Measurements from ENCODE around the gene TOMM7. TPM values are rescaled to one million over a fixed set of nuclear protein-coding genes. Genes with fewer than 3 reads are reported as not detected.

Gene TOMM7
- total and polyA plus RNA-seq, 9 of the 15 experiments (the other 6 are each of a cell fraction or from before 2014, with no cell fraction given): 283 to 1,717 (median 638) TPM

GRCh38 chr7:22819476-22819875, 3.2 kb downstream of the TOMM7 start (continued):
- TF ChIP-seq E4F1 (CRISPR knock-in tag; IDR thresholded peaks at IDR 0.05; ENCODE audit: borderline replicate concordance) (no peak), MAFG (tag; conservative IDR thresholded peaks at IDR 0.05) (no peak), ZNF165 (CRISPR knock-in tag; IDR thresholded peaks at IDR 0.05; ENCODE audit: borderline replicate concordance) (no peak), TCF7L2 (IDR thresholded peaks at IDR 0.05; ENCODE audit: low read depth, low read length) (no peak)

GRCh38 chr7:22814261-22815208, 8.1 kb downstream of the TOMM7 start:
- FAIRE-seq: no peak
- Histone ChIP-seq H3K9ac (ENCODE audit: insufficient read depth in 1 of 2, low read depth in 2 of 2, low read length in 2 of 2) (no peak overlapping the region), H4K20me1 (replicated peaks; ENCODE audit: control insufficient read depth, insufficient read depth, low read length) (no peaks in the 10 kb centered on the region), H3K9me1 (ENCODE audit: control insufficient read depth, insufficient read depth, low read length) (no peaks in the 10 kb centered on the region), H3K4me2 (ENCODE audit: insufficient read depth, low read length) (no peak overlapping the region), H3K79me2 (ENCODE audit: control insufficient read depth, insufficient read depth, low read length) (peaks cover 51% of the 10 kb centered on the region), H3K27me3 (ENCODE audit: control insufficient read depth in 2 of 2, insufficient read depth in 2 of 2, low read length in 2 of 2) (no peaks in the 10 kb centered on the region), H3K27ac (ENCODE audit: extremely low read depth, low read depth, low read length) (no peak overlapping the region), H3K4me1 (replicated peaks in 1 of 2; ENCODE audit: control insufficient read depth in 2 of 2, insufficient read depth in 2 of 2, low read length in 2 of 2) (peaks cover 6 to 7% of the 10 kb centered on the region in 2 experiments; a peak in 2 of 5 replicates), H3K36me3 (ENCODE audit: control insufficient read depth, insufficient read depth, low read length) (peaks cover 68% of the 10 kb centered on the region), H2AFZ (ENCODE audit: low read depth, low read length) (no peak overlapping the region), H3K4me3 (no peak overlapping the region), H3K9me3 (replicated peaks; ENCODE audit: control insufficient read depth, insufficient read depth, low read depth, low read length) (no peaks in the 10 kb centered on the region)
- no peak for ATAC-seq
- DNase-seq (ENCODE audit: extremely low read depth in 1 of 4, low spot score in 3 of 4): peak in 1 of 4 experiments; percentile 37
- BruUV-seq (replicated peaks): no TSS peak
- ChIA-PET POLR2A (no interaction called here), CTCF (ENCODE audit: low intra/inter-chr PET ratio) (no interaction called here)
- intact Hi-C loops (cut with micrococcal nuclease) (no loop called here), in situ Hi-C loops (cut with MboI) (no loop called here)
- WGBS (ENCODE audit: insufficient coverage, low coverage, missing lambda C conversion rate): 64% methylated on average over 6 of the region's 10 CpGs
- TF ChIP-seq ILF3 (IDR thresholded peaks at IDR 0.05; ENCODE audit: borderline replicate concordance) (0 out of 2 replicates have a peak, but pooled peaks have one; percentile 38), HNRNPH1 (optimal IDR thresholded peaks at IDR 0.05; ENCODE audit: low read depth, low read length) (no peak), ZNF583 (CRISPR knock-in tag; IDR thresholded peaks at IDR 0.05) (no peak), KLF10 (CRISPR knock-in tag; IDR thresholded peaks at IDR 0.05) (no peak), C11orf30 (IDR thresholded peaks at IDR 0.05; ENCODE audit: low read depth) (peak; percentile 74), CREB3L1 (IDR thresholded peaks at IDR 0.05; ENCODE audit: borderline replicate concordance, low read depth) (no peak), SMAD2 (IDR thresholded peaks at IDR 0.05; ENCODE audit: low read depth, low read length) (no peak), CEBPB (tag; IDR thresholded peaks at IDR 0.05) (no peak), ATF3 (IDR thresholded peaks at IDR 0.05) (peak; percentile 83), ATF3 (CRISPR knock-in tag; conservative IDR thresholded peaks at IDR 0.05) (no peak)

Data from K562 (cell line).